T-helper 17 cell (primary cell): ENCODE measurements around the gene LTC4S. TPM values are rescaled to one million over a fixed set of nuclear protein-coding genes. Genes with fewer than 3 reads are reported as not detected.
A peak's percentile ranks its signal among the peaks of the same experiment; 100 is the strongest.

Experiments used
- ATAC-seq: fragments of 150-1000 bp; cut with Tn5 transposase; 2 replicates; pipeline ENCODE4 v1.10.0; 2021; ENCODE audit warnings: mild to moderate bottlenecking, moderate library complexity
- DNase-seq, 3 donors: peaks; one replicate each; pipeline versions ENCODE4 v3.0.0 to v3.0.0-alpha.2; 2020 to 2021
- H3K9me3 ChIP-seq: one replicate; pipeline ENCODE4 v1.7.0; 2013; ENCODE audit warnings: low read length, mild to moderate bottlenecking; ENCODE audit not compliant: control insufficient read depth, poor library complexity, severe bottlenecking
- H3K27ac Mint-ChIP-seq: one replicate; pipeline ENCODE4 v1.8.0; 2022; ENCODE audit warnings: mild to moderate bottlenecking, moderate library complexity, mixed read lengths
- H3K27me3 Mint-ChIP-seq: one replicate; pipeline ENCODE4 v1.8.0; 2022; ENCODE audit warnings: mixed read lengths
- H3K36me3 Mint-ChIP-seq: one replicate; pipeline ENCODE4 v1.8.0; 2022; ENCODE audit warnings: low read depth, mixed read lengths
- H3K4me1 Mint-ChIP-seq: one replicate; pipeline ENCODE4 v1.8.0; 2022; ENCODE audit warnings: mild to moderate bottlenecking, mixed read lengths
- H3K4me3 Mint-ChIP-seq: one replicate; pipeline ENCODE4 v1.8.0; 2022; ENCODE audit warnings: mild to moderate bottlenecking, moderate library complexity, mixed read lengths
- total RNA-seq, 4 donors: library from RNA in 2 of 4; stranded (reverse) in 2 of 4; gene quantifications; one replicate each; pipeline ENCODE4 v1.2.3 and lab custom pipeline; 2022 to 2026

Gene LTC4S
- total RNA-seq, 2 donors from 2014 or later: 6.4 to 6.8 TPM

- DNase-seq (no peak), ATAC-seq (no peak)
- Mint-ChIP-seq H3K27ac (peak overlapping the region; percentile 14), H3K4me3 (peak overlapping the region; percentile 83), H3K36me3 (no peaks in the 10 kb centered on the region), H3K27me3 (no peaks in the 10 kb centered on the region), H3K4me1 (peaks cover 17% of the 10 kb centered on the region)
- no peaks in the 10 kb centered on the region for H3K9me3 ChIP-seq
Measured at GRCh38 chr5:179794575-179794974, 789 bp downstream of the LTC4S start.

- peaks cover 17% of the 10 kb centered on the region for H3K4me1 Mint-ChIP-seq
- H3K27me3 Mint-ChIP-seq: no peaks in the 10 kb centered on the region
- peak overlapping the region; percentile 83 for H3K4me3 Mint-ChIP-seq
- DNase-seq (no peak), ATAC-seq (no peak)
- H3K36me3 Mint-ChIP-seq: no peaks in the 10 kb centered on the region
- H3K9me3 ChIP-seq: no peaks in the 10 kb centered on the region
- H3K27ac Mint-ChIP-seq: peak overlapping the region; percentile 14
Measured at GRCh38 chr5:179795049-179795862, 1.5 kb downstream of the LTC4S start.

DNA sequence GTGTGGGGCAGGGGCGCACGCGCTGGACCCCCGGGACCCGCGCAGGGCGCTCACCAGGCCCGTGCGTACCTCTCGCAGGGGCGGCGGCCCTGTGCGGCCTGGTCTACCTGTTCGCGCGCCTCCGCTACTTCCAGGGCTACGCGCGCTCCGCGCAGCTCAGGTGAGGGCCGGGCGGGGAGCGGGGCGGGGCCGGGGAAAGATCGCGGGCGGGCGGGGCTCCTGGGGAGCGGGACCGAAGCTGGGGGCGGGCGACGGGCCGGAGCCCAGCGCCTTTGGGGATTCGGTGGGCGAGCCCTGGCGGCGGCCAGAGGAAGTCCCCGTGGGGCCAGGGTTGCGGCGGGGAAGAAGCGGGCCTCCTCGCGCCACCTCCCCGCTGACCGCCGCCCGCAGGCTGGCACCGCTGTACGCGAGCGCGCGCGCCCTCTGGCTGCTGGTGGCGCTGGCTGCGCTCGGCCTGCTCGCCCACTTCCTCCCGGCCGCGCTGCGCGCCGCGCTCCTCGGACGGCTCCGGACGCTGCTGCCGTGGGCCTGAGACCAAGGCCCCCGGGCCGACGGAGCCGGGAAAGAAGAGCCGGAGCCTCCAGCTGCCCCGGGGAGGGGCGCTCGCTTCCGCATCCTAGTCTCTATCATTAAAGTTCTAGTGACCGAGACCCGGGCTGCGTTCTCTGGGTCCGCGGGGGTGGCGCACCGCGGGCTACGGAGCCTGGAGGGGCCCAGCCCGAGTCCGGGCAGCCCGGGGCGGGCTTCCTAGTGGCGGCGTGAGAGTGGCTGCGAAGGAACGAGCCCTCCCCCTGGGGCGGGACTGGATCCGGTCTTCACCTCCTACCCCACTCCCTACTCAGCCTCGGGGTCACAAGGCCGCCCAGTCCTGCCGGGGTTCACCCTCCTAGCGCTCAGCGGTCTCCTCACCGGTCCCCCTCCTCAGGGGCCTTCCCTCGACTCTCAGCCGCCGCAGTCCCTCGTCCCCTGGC lies 2.4 kb downstream of the LTC4S start:
- ATAC-seq: peak; percentile 73
- Mint-ChIP-seq H3K36me3 (no peaks in the 10 kb centered on the region), H3K4me3 (peak overlapping the region; percentile 67), H3K4me1 (peaks cover 17% of the 10 kb centered on the region), H3K27ac (peak overlapping the region; percentile 77), H3K27me3 (no peaks in the 10 kb centered on the region)
- no peaks in the 10 kb centered on the region for H3K9me3 ChIP-seq
- DNase-seq: peak; percentile 57 to 67 (median 63)

DNA sequence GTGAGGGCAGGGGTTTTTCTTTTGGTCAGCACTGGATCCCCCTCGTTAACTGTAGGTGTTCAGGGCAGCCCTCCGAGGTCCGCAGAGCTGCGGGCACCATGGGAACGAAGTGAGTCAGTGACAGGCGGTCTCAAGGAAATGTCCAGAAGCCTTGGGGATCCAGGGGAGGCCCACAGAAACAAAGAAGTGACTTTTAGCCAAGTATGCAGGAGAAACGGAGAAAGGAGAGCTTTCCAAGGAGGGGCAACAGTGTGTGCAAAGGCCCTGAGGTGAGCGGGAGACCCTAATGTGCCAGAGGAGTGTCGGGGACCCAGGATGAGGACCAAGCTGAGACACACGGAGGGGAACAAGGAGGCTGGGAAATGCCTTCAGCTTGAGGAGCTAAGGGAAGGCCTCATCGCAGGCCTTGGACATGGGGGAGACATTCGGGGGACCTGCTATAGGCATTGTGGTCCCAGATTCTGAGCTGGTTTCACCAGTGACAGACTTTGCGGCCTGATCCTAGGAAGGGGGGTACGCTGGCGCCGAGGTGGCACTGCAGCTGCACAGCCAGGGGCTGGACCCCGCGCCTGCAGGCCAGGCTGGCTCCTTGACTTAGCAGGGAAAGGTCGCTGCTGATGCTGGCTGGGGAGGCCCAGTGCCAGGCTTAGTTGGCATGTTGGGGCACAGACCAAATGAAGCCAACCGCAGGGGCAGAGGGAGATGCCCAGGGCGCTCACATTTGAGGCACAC lies 3.3 kb downstream of the LTC4S start:
- Mint-ChIP-seq H3K4me3 (peak overlapping the region; percentile 67), H3K27ac (peak overlapping the region; percentile 77), H3K36me3 (peaks cover 2% of the 10 kb centered on the region), H3K4me1 (peaks cover 21% of the 10 kb centered on the region), H3K27me3 (no peaks in the 10 kb centered on the region)
- no peaks in the 10 kb centered on the region for H3K9me3 ChIP-seq
- DNase-seq: no peak
- no peak for ATAC-seq

- DNase-seq (no peak), ATAC-seq (no peak)
- no peaks in the 10 kb centered on the region for H3K9me3 ChIP-seq
- no peaks in the 10 kb centered on the region for H3K27me3 Mint-ChIP-seq
- H3K4me3 Mint-ChIP-seq: no peak overlapping the region
- H3K27ac Mint-ChIP-seq: no peak overlapping the region
- peaks cover 22% of the 10 kb centered on the region for H3K4me1 Mint-ChIP-seq
- peaks cover 2% of the 10 kb centered on the region for H3K36me3 Mint-ChIP-seq
Measured at GRCh38 chr5:179797741-179798140, 4.0 kb downstream of the LTC4S start.

DNA sequence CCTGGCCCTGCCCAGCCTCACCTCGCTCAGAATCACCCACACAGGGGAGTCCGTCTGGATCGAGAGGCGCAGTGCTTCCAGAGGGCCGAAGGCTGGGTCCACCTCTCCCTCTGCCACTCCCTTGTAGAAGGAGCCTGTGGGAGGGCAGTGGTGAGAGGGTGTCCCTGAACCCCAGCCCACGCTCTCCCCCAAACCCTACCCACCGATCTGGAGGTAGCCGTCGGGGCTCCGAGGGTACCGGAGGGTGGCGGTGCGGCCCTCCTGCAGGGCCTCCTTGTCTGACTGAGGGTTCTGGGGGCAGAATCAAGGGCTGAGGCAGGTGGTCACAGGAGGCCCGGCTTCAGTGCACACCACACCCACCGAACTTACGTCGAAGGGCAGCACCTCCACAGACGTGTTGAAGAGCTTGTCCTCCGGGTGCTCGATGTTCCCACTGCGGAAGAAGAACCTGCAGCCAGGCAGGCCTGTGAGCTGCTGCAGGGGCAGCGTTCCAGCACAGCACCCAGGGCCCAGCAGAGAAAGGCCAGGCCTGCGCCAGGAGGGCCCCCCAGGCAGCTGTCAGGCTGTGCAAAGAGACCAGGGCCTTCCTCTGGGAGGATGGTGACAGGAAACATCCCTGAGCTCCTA lies 4.5 kb downstream of the LTC4S start:
- ATAC-seq (no peak), DNase-seq (no peak)
- no peaks in the 10 kb centered on the region for H3K27me3 Mint-ChIP-seq
- peaks cover 22% of the 10 kb centered on the region for H3K4me1 Mint-ChIP-seq
- no peaks in the 10 kb centered on the region for H3K9me3 ChIP-seq
- peaks cover 2% of the 10 kb centered on the region for H3K36me3 Mint-ChIP-seq
- no peak overlapping the region for H3K27ac Mint-ChIP-seq
- no peak overlapping the region for H3K4me3 Mint-ChIP-seq

- peaks cover 2% of the 10 kb centered on the region for H3K36me3 Mint-ChIP-seq
- peak overlapping the region; percentile 60 for H3K27ac Mint-ChIP-seq
- no peaks in the 10 kb centered on the region for H3K9me3 ChIP-seq
- DNase-seq: no peak
- H3K4me1 Mint-ChIP-seq: peaks cover 20% of the 10 kb centered on the region
- ATAC-seq: no peak
- H3K27me3 Mint-ChIP-seq: no peaks in the 10 kb centered on the region
- H3K4me3 Mint-ChIP-seq: peak overlapping the region; percentile 19
Measured at GRCh38 chr5:179798771-179799643, 5.2 kb downstream of the LTC4S start.

DNA sequence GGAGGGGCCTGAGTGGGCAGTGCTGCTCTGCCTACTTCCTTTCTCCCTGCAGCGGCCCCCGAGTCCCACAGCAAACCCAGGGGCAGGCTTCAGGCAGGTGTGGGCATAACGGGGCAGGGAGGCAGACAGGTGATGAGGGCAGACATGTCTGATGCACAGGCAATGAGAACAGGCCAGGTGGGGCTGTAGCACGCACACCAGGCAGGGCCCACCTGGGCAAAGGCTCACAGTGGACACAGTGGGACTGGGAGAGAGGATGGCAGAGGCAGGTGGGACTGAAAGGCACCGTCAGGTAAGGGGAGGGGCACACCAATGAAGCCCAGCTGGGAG lies 5.8 kb downstream of the LTC4S start:
- H3K27ac Mint-ChIP-seq: peak overlapping the region; percentile 60

DNA sequence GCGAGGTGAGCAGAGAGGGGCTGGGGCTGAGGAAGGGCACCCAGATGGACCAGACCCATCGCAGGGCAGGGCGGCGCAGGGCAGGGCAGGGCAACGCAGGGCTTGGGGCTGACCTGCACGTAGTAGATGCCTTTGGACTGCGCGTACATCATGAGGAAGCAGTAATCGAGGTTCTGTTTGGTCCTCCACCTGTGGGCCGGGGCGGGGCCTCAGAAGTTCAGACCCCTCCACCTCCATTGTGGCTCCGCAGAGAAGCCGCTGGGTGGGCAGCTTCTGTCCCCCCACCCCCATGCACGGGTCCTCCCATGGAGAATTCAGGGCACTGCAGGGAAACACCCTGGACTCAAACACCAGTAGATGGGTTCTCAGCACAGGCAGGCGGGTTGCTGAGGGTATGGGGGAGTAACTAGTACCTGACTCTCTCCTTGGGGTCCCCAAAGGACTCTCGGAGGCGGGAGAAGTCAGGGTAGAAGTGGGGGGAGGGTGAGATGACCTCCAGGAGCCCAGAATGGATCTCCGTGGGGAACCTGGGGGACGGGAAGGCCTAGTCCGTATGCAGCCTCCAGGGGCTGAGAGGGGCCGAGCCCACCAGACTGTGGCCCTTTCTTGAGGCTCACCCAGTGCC lies 6.4 kb downstream of the LTC4S start:
- Mint-ChIP-seq H3K27ac (no peak overlapping the region), H3K4me3 (no peak overlapping the region), H3K4me1 (peaks cover 30% of the 10 kb centered on the region), H3K36me3 (peaks cover 2% of the 10 kb centered on the region), H3K27me3 (no peaks in the 10 kb centered on the region)
- DNase-seq (no peak), ATAC-seq (no peak)
- H3K9me3 ChIP-seq: no peaks in the 10 kb centered on the region

More for the DNA sequence above, 5.8 kb downstream of the LTC4S start:
- H3K9me3 ChIP-seq: no peaks in the 10 kb centered on the region
- peaks cover 2% of the 10 kb centered on the region for H3K36me3 Mint-ChIP-seq
- H3K27me3 Mint-ChIP-seq: no peaks in the 10 kb centered on the region
- no peak for ATAC-seq
- H3K4me1 Mint-ChIP-seq: peaks cover 24% of the 10 kb centered on the region
- H3K4me3 Mint-ChIP-seq: peak overlapping the region; percentile 36
- no peak for DNase-seq

- Mint-ChIP-seq H3K4me3 (no peak overlapping the region), H3K27ac (no peak overlapping the region), H3K27me3 (no peaks in the 10 kb centered on the region), H3K4me1 (peaks cover 33% of the 10 kb centered on the region), H3K36me3 (peaks cover 2% of the 10 kb centered on the region)
- no peak for DNase-seq
- no peak for ATAC-seq
- H3K9me3 ChIP-seq: no peaks in the 10 kb centered on the region
Measured at GRCh38 chr5:179800696-179801201, 7.0 kb downstream of the LTC4S start.

DNA sequence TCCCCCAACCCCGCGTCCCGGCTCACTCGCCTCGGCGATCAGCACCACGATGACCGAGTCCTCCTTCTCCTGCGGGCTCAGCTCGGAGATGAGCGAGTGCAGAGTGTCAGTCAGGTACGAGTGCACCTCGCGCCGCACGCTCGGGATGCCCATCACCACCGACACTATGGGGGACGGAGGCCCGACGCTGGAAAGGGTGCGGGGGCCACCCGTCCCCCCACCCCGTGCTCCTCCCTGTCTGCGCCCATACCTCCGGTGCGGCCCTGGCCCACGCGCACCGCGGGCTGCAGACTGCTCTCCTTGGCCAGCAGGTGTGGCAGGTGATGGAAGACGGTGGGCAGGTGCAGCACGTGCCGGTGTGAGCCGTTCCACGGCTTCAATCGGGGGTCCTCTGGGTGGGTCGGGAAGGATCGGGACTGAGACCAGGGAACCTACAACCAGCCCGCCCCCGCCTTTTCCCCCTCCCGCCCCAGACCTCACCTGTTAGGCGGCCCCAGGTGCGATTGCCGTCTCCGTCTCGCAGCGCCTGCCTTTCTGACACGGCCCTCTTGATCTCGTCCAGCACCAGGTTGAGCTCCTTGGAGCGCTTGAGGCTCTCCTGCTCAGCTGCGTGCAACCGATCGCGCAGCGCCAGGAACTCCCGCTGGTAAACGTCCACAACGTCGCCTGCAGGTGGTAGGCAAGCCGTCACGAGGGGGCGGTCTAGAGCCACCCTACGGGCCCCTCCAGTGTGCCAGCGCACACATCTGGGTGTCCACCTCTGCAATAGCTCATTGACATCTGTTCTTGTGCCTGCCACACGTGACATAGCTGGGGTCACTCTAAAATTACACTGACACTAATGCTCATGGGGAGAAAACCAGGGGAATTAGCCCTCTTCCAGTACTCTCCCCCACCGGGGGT lies 7.8 kb downstream of the LTC4S start:
- DNase-seq (peak; percentile 66 to 86 (median 68)), ATAC-seq (peak; percentile 68)
- no peak overlapping the region for H3K27ac Mint-ChIP-seq
- peaks cover 2% of the 10 kb centered on the region for H3K36me3 Mint-ChIP-seq
- H3K9me3 ChIP-seq: no peaks in the 10 kb centered on the region
- peaks cover 33% of the 10 kb centered on the region for H3K4me1 Mint-ChIP-seq
- peak overlapping the region; percentile 43 for H3K4me3 Mint-ChIP-seq
- no peaks in the 10 kb centered on the region for H3K27me3 Mint-ChIP-seq
